Peyer's patch (tissue), 4 donors: ENCODE results near the gene PAFAH1B1. TPM values are rescaled to one million over a fixed set of nuclear protein-coding genes. Genes with fewer than 3 reads are reported as not detected.

ENCODE experiments used
- DNase-seq, 3 donors: peaks; one replicate each; pipeline ENCODE4 v3.0.0-alpha.2; 2017 to 2019
- H3K27ac ChIP-seq, 4 donors: fragments of 200-600 bp; sonication (generic); one replicate each; pipeline ENCODE4 v1.5.1; 2016 to 2019
- H3K27me3 ChIP-seq, 2 donors: fragments of 200-600 bp; sonication (generic); one replicate each; pipeline ENCODE4 v1.5.1; 2019
- H3K36me3 ChIP-seq, 3 donors: fragments of 200-600 bp; sonication (generic); one replicate each; pipeline ENCODE4 v1.5.1; 2016 to 2019
- H3K4me1 ChIP-seq, 4 donors: fragments of 200-600 bp; sonication (generic); one replicate each; pipeline ENCODE4 v1.5.1; 2016 to 2019
- H3K4me3 ChIP-seq, 4 donors: fragments of 200-600 bp; sonication (generic); 1 replicate in 3 of 4; 2 replicates in 1 of 4; pipeline ENCODE4 v1.5.1; 2016 to 2019; ENCODE audit warnings: mild to moderate bottlenecking in 1 of 4
- H3K9me3 ChIP-seq, 4 donors: fragments of 200-600 bp; sonication (generic); one replicate each; pipeline ENCODE4 v1.5.1; 2016 to 2019; ENCODE audit warnings: mild to moderate bottlenecking in 1 of 4
- POLR2A ChIP-seq, 2 donors: fragments of 450-650 bp; IDR thresholded peaks; one replicate each; pipeline ENCODE4 v1.5.1; 2017; ENCODE audit warnings: antibody characterized with exemption in 2 of 2, mild to moderate bottlenecking in 2 of 2, moderate library complexity in 2 of 2
- total RNA-seq, 4 donors: library from RNA; depleted of rRNA; stranded (reverse); fragments of >200 nt; gene quantifications; one replicate each; pipeline ENCODE4 v1.1.0, GENCODE V29; 2016
- TF ChIP-seq, protein P1 (sequence below), 6 experiments: fragments of 450-650 bp in 4 of 6; fragments of 200-600 bp in 2 of 6; sonication (generic) in 1 of 6; IDR thresholded peaks; one replicate each; pipeline ENCODE4 v1.5.1; 2017 to 2019; ENCODE audit warnings: antibody characterized with exemption in 6 of 6, mild to moderate bottlenecking in 3 of 6, moderate library complexity in 1 of 6

PAFAH1B1 gene
- total RNA-seq, 4 donors from 2014 or later = 131 to 281 (median 141) TPM

GRCh38 chr17:2691069-2691871, 97.8 kb downstream of the PAFAH1B1 start:
- Histone ChIP-seq H3K4me1 (no peaks in the 10 kb centered on the region), H3K27me3 (no peaks in the 10 kb centered on the region), H3K4me3 (no peak overlapping the region), H3K27ac (no peak overlapping the region), H3K36me3 (peaks cover 0 to 67% (median 0%) of the 10 kb centered on the region in 3 donors), H3K9me3 (no peaks in the 10 kb centered on the region)
- peak; percentile 15 to 43 (median 43) for DNase-seq
- TF ChIP-seq, protein P1, sequence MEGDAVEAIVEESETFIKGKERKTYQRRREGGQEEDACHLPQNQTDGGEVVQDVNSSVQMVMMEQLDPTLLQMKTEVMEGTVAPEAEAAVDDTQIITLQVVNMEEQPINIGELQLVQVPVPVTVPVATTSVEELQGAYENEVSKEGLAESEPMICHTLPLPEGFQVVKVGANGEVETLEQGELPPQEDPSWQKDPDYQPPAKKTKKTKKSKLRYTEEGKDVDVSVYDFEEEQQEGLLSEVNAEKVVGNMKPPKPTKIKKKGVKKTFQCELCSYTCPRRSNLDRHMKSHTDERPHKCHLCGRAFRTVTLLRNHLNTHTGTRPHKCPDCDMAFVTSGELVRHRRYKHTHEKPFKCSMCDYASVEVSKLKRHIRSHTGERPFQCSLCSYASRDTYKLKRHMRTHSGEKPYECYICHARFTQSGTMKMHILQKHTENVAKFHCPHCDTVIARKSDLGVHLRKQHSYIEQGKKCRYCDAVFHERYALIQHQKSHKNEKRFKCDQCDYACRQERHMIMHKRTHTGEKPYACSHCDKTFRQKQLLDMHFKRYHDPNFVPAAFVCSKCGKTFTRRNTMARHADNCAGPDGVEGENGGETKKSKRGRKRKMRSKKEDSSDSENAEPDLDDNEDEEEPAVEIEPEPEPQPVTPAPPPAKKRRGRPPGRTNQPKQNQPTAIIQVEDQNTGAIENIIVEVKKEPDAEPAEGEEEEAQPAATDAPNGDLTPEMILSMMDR (IDR thresholded peaks at IDR 0.05) = no peak

DNA sequence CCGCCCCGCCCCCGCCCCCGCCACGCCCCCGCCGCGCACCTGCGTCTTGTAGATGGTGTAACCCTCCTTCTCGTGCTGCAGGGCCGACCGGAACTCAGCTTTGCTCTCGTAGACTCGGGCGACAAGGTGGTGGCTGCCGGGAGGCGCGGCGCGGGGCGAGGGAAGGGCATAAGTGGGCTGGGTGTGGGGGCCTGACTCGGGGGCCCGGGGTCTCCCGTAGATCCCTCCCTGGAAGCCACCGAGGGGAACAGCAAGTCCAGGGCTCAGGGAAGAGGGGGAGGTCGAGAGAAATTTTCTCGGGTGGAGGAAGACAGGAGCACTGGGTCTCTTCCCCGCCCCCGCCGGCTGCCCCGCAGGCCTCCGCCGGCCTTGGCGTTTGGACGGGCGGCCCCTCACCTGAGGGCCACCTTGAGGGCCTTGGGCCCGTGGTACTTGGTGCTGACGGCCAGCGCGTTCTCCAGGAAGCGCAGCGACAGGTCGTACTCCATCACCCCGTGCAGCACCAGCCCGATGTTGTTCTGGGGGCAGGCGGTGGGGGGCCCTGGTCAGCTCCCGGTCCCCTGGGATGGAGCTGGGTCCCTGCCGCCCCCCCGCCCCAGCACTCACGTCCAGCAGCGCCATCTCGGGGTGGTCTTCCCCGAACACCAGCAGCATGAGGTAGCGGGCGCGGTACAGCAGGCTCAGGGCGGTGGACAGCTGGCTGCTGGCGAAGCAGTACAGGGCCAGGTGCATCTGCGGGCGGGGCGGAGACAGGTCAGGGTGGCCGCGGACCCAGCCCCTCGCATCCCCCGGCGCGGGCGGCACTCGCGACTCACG, 98.7 kb downstream of the PAFAH1B1 start:
- Histone ChIP-seq H3K36me3 (peaks cover 0 to 76% (median 0%) of the 10 kb centered on the region in 3 donors), H3K27ac (no peak overlapping the region), H3K4me1 (no peaks in the 10 kb centered on the region), H3K4me3 (no peak overlapping the region), H3K27me3 (no peaks in the 10 kb centered on the region), H3K9me3 (no peaks in the 10 kb centered on the region)
- TF ChIP-seq POLR2A (IDR thresholded peaks at IDR 0.05) = no peak
- TF ChIP-seq, protein P1 (IDR thresholded peaks at IDR 0.05) = no peak
- DNase-seq = peak; percentile 13 to 48 (median 46)

GRCh38 chr17:2692781-2693135, 99.3 kb downstream of the PAFAH1B1 start:
- peaks cover 0 to 82% (median 0%) of the 10 kb centered on the region in 3 donors for H3K36me3 ChIP-seq
- no peaks in the 10 kb centered on the region for H3K27me3 ChIP-seq

DNA sequence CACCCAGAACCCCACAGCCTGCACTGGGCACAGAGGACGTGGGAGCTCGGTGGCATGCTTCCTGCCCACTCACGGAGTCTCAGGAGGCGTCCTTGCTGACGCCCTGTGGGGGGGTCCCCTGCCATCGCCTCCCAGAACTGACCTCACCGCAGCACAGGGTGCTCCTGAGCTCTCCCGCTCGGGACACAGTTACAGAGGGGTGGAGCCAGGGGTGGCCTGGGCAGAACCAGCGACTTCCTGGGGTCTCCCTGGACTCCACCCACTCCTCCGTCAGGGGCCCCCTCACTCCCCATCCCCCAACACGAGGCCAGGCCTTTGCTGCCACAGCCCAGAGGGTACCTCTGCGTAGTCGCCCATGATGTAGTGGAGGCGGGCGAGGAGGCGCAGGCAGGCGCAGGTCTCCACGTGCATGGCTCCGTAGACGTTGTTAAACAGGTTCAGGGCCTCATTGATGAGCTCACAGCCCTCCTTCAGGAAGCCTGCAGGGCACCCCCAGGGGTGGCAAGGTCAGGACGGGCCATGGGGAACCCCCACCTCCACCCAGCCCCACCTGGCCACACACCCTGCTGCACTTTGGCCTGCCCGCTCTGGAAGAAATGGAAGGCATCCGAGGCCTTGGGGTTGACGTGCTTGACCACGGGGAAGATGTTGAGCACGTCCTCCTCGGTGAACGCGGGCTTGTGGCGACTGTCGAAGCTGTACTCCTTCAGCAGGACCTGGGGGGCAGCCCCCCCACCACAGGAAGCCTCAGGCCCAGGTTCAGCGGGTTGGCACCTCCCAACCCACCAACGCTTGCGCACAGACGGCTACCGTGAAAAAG, 100.3 kb downstream of the PAFAH1B1 start:
- no peaks in the 10 kb centered on the region for H3K9me3 ChIP-seq
- no peak overlapping the region for H3K27ac ChIP-seq
- H3K36me3 ChIP-seq = peaks cover 0 to 92% (median 0%) of the 10 kb centered on the region in 3 donors
- DNase-seq = peak in 2 of 3 donors; percentile 45 to 49
- no peaks in the 10 kb centered on the region for H3K4me1 ChIP-seq
- H3K4me3 ChIP-seq = no peak overlapping the region
- TF ChIP-seq, protein P1 (IDR thresholded peaks at IDR 0.05) = no peak
- no peak for TF ChIP-seq POLR2A (IDR thresholded peaks at IDR 0.05)
- no peaks in the 10 kb centered on the region for H3K27me3 ChIP-seq

More at GRCh38 chr17:2692781-2693135, 99.3 kb downstream of the PAFAH1B1 start:
- Histone ChIP-seq H3K9me3 (no peaks in the 10 kb centered on the region), H3K4me3 (no peak overlapping the region), H3K27ac (no peak overlapping the region), H3K4me1 (no peaks in the 10 kb centered on the region)
- TF ChIP-seq, protein P1 (IDR thresholded peaks at IDR 0.05) = no peak
- no peak for TF ChIP-seq POLR2A (IDR thresholded peaks at IDR 0.05)
- DNase-seq = no peak
